WTC11 (cell line): Measurements from ENCODE around the gene UBASH3A. TPM values are rescaled to one million over a fixed set of nuclear protein-coding genes. Genes with fewer than 3 reads are reported as not detected.

Experiments
- ATAC-seq: fragments of 200-7000 bp; cut with Tn5 transposase; 2 replicates; pipeline ENCODE4 v1.10.0; 2021; ENCODE audit warnings: mild to moderate bottlenecking, moderate library complexity
- CTCF ChIA-PET: fragments of 300-600 bp; sonication (Branson Sonifier 250); formaldehyde crosslinking; loops from one replicate; lab custom pipeline; 2021; ENCODE audit warnings: antibody characterized with exemption; lab: Charles Lee
- POLR2A ChIA-PET: fragments of 350-600 bp; sonication (Branson Sonifier 250); formaldehyde crosslinking; loops from one replicate; lab custom pipeline; 2021; ENCODE audit warnings: antibody characterized with exemption; lab: Charles Lee
- DNase-seq: peaks from one replicate; pipeline ENCODE4 v3.0.0; 2021; ENCODE audit warnings: low spot score
- H3K27ac Mint-ChIP-seq: 2 replicates; pipeline ENCODE4 v1.8.0; 2021; ENCODE audit warnings: mixed read lengths
- H3K27me3 Mint-ChIP-seq: 2 replicates; pipeline ENCODE4 v1.8.0; 2021; ENCODE audit warnings: low read depth, mild to moderate bottlenecking, moderate library complexity, mixed read lengths
- H3K36me3 Mint-ChIP-seq: 2 replicates; pipeline ENCODE4 v1.8.0; 2021; ENCODE audit warnings: mixed read lengths
- H3K4me1 Mint-ChIP-seq: 2 replicates; pipeline ENCODE4 v1.8.0; 2022; ENCODE audit warnings: mixed read lengths
- H3K4me3 Mint-ChIP-seq: 2 replicates; pipeline ENCODE4 v1.8.0; 2021; ENCODE audit warnings: mild to moderate bottlenecking, moderate library complexity, mixed read lengths
- H3K9me3 Mint-ChIP-seq: 2 replicates; pipeline ENCODE4 v1.8.0; 2021; ENCODE audit warnings: mixed read lengths
- EMX1 ChIP-seq: fragments of 250-450 bp; sonication (Bioruptor Pico); IDR thresholded peaks from 2 replicates; pipeline ENCODE4 v1.8.0; 2021; ENCODE audit warnings: mild to moderate bottlenecking
- ESRRA ChIP-seq: sonication (generic); formaldehyde crosslinking; IDR thresholded peaks from 2 replicates; pipeline ENCODE4 v1.8.1; 2022; ENCODE audit warnings: mild to moderate bottlenecking, missing genetic modification reagents, borderline replicate concordance
- GABPB1 ChIP-seq: sonication (generic); formaldehyde crosslinking; IDR thresholded peaks from 2 replicates; pipeline ENCODE4 v1.8.1; 2023; ENCODE audit warnings: mild to moderate bottlenecking, missing genetic modification reagents
- IRF2 ChIP-seq: sonication (generic); formaldehyde crosslinking; IDR thresholded peaks from 2 replicates; pipeline ENCODE4 v1.8.0; 2022; ENCODE audit warnings: low read depth, missing genetic modification reagents, borderline replicate concordance
- JAZF1 ChIP-seq: fragments of 250-450 bp; sonication (Bioruptor Pico); IDR thresholded peaks from 2 replicates; pipeline ENCODE4 v1.9.0; 2021; ENCODE audit warnings: moderate library complexity, mild to moderate bottlenecking, inconsistent platforms
- JUN ChIP-seq: sonication (generic); formaldehyde crosslinking; IDR thresholded peaks from 2 replicates; pipeline ENCODE4 v1.8.0; 2023; ENCODE audit warnings: mild to moderate bottlenecking, missing genetic modification reagents
- KAT7 ChIP-seq: sonication (generic); formaldehyde crosslinking; IDR thresholded peaks from 2 replicates; pipeline ENCODE4 v1.8.1; 2023; ENCODE audit warnings: missing genetic modification reagents, mild to moderate bottlenecking, borderline replicate concordance
- MXD4 ChIP-seq: fragments of 250-450 bp; sonication (Bioruptor Pico); IDR thresholded peaks from 2 replicates; pipeline ENCODE4 v1.8.0; 2021; ENCODE audit warnings: mild to moderate bottlenecking, moderate library complexity, borderline replicate concordance
- NFYB ChIP-seq: sonication (generic); formaldehyde crosslinking; conservative IDR thresholded peaks from 2 replicates; pipeline ENCODE4 v1.8.0; 2022; ENCODE audit warnings: low read depth, missing genetic modification reagents
- NR2C2 ChIP-seq: sonication (generic); formaldehyde crosslinking; IDR thresholded peaks from 2 replicates; pipeline ENCODE4 v1.8.0; 2022; ENCODE audit warnings: mild to moderate bottlenecking, missing genetic modification reagents
- OVOL2 ChIP-seq: fragments of 250-450 bp; sonication (Bioruptor Pico); IDR thresholded peaks from 2 replicates; pipeline ENCODE4 v1.9.0; 2021; ENCODE audit warnings: mild to moderate bottlenecking, borderline replicate concordance
- PRRX2 ChIP-seq: fragments of 250-450 bp; sonication (Bioruptor Pico); IDR thresholded peaks from 2 replicates; pipeline ENCODE4 v1.8.0; 2021; ENCODE audit warnings: mild to moderate bottlenecking
- RORB ChIP-seq: fragments of 250-450 bp; sonication (Bioruptor Pico); IDR thresholded peaks from 2 replicates; pipeline ENCODE4 v1.9.0; 2021; ENCODE audit warnings: mild to moderate bottlenecking
- SP1 ChIP-seq: sonication (generic); formaldehyde crosslinking; conservative IDR thresholded peaks from 2 replicates; pipeline ENCODE4 v1.8.1; 2022; ENCODE audit warnings: missing genetic modification reagents
- TEAD4 ChIP-seq: sonication (generic); formaldehyde crosslinking; IDR thresholded peaks from 2 replicates; pipeline ENCODE4 v1.8.0; 2022; ENCODE audit warnings: mild to moderate bottlenecking, missing genetic modification reagents
- ZNF232 ChIP-seq: sonication (generic); formaldehyde crosslinking; IDR thresholded peaks from 2 replicates; pipeline ENCODE4 v1.8.0; 2022; ENCODE audit warnings: mild to moderate bottlenecking, missing genetic modification reagents
- ZNF396 ChIP-seq: fragments of 250-450 bp; sonication (Bioruptor Pico); IDR thresholded peaks from 2 replicates; pipeline ENCODE4 v1.8.0; 2021; ENCODE audit warnings: mild to moderate bottlenecking, moderate library complexity, borderline replicate concordance
- total RNA-seq: library from RNA; stranded (reverse); gene quantifications from 3 replicates; pipeline ENCODE4 v1.2.3, GENCODE V29; 2021
- TF ChIP-seq, protein P1 (sequence below): sonication (generic); formaldehyde crosslinking; IDR thresholded peaks from 2 replicates; pipeline ENCODE4 v1.8.0; 2023; ENCODE audit warnings: mild to moderate bottlenecking, missing genetic modification reagents
- TF ChIP-seq, protein P2 (sequence below): sonication (generic); formaldehyde crosslinking; IDR thresholded peaks from 2 replicates; pipeline ENCODE4 v1.8.1; 2022; ENCODE audit warnings: missing genetic modification reagents, borderline replicate concordance
- TF ChIP-seq, protein P3 (sequence below): sonication (generic); formaldehyde crosslinking; IDR thresholded peaks from 2 replicates; pipeline ENCODE4 v1.8.0; 2022; ENCODE audit warnings: mild to moderate bottlenecking, missing genetic modification reagents
- TF ChIP-seq, protein P4 (sequence below): sonication (generic); formaldehyde crosslinking; IDR thresholded peaks from 2 replicates; pipeline ENCODE4 v1.8.0; 2022; ENCODE audit warnings: missing genetic modification reagents
- TF ChIP-seq, protein P5 (sequence below): fragments of 250-450 bp; sonication (Bioruptor Pico); IDR thresholded peaks from 2 replicates; pipeline ENCODE4 v1.9.0; 2021; ENCODE audit warnings: mild to moderate bottlenecking

Gene UBASH3A
- total RNA-seq, 1 experiment from 2014 or later, result not detected

DNA sequence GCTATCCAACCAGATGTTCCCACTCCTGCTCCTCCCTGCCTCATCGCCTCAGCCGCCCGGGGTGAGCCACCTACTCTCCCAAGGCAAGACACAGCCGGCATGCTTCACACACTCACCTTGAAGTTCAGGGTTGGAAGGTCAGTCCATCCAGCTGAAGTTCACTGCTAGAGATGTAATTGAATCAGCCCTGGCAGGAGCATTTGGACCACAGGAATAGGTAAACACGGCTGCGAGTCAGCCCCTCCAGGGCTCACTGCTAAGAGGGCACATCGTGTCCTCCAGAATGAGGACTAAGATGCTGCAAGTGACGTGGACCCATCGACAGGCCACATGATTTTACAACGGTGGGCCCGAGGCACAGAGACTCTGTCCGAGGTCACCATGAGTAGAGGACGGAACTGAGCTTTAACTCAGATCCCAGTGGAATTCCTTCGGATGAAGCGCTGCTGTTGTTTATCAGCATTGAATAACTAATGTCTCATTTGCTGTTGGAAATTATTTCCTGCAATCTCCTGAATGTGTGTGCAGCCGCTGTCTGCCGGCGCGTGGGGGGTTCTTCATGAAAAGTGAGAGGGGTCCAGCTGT is 50.4 kb downstream of the UBASH3A start (continued):
- TF ChIP-seq OVOL2 (no peak), SP1 (CRISPR knock-in tag) (no peak), ESRRA (CRISPR knock-in tag) (no peak), JUN (CRISPR knock-in tag) (no peak), EMX1 (CRISPR knock-in tag) (no peak), RORB (CRISPR knock-in tag) (no peak)

DNA sequence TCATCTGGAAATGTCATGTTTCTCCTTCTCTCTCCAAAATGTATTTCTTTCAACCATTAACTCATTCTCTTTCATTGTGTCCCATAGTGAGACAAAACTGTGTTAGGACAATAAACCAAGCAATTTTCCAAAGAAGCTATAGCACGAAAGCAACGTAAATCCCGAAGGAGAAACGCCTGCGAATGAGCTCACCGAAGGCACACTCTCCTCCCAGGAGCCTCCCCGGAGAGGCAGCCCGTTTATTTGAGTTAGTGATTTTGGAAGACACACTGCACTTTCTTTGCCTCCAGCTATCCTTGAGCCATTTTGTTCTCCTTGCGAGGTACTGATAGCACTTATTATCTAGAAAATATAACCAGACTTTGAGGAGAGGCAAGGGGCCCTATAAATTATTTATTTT is 51.1 kb downstream of the UBASH3A start:
- Mint-ChIP-seq H3K36me3 (peaks cover 4% of the 10 kb centered on the region; the same call in 1 of the 2 replicates), H3K27ac (no peak overlapping the region), H3K4me3 (no peak overlapping the region), H3K4me1 (peaks cover 16% of the 10 kb centered on the region), H3K27me3 (peaks cover 2% of the 10 kb centered on the region), H3K9me3 (peaks cover 10% of the 10 kb centered on the region)
- POLR2A ChIA-PET, result no interaction called here
- CTCF ChIA-PET, result interaction anchor here (0.9 to 2.5 kb wide), 2 partner anchors 12 to 196 kb away, joined by 3 to 9 read pairs; no protein-coding TSS in a partner anchor
- no peak for DNase-seq
- TF ChIP-seq, protein P1, sequence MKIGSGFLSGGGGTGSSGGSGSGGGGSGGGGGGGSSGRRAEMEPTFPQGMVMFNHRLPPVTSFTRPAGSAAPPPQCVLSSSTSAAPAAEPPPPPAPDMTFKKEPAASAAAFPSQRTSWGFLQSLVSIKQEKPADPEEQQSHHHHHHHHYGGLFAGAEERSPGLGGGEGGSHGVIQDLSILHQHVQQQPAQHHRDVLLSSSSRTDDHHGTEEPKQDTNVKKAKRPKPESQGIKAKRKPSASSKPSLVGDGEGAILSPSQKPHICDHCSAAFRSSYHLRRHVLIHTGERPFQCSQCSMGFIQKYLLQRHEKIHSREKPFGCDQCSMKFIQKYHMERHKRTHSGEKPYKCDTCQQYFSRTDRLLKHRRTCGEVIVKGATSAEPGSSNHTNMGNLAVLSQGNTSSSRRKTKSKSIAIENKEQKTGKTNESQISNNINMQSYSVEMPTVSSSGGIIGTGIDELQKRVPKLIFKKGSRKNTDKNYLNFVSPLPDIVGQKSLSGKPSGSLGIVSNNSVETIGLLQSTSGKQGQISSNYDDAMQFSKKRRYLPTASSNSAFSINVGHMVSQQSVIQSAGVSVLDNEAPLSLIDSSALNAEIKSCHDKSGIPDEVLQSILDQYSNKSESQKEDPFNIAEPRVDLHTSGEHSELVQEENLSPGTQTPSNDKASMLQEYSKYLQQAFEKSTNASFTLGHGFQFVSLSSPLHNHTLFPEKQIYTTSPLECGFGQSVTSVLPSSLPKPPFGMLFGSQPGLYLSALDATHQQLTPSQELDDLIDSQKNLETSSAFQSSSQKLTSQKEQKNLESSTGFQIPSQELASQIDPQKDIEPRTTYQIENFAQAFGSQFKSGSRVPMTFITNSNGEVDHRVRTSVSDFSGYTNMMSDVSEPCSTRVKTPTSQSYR (CRISPR knock-in tag), result no peak
- TF ChIP-seq PRRX2 (no peak), IRF2 (no peak), ZNF396 (no peak), ZNF232 (CRISPR knock-in tag) (no peak), SP1 (CRISPR knock-in tag) (no peak), TEAD4 (CRISPR knock-in tag) (no peak), JAZF1 (CRISPR knock-in tag) (no peak), GABPB1 (CRISPR knock-in tag) (no peak), NFYB (CRISPR knock-in tag) (no peak), ESRRA (CRISPR knock-in tag) (no peak), KAT7 (CRISPR knock-in tag) (no peak), MXD4 (no peak), NR2C2 (CRISPR knock-in tag) (no peak)
- TF ChIP-seq, protein P2, sequence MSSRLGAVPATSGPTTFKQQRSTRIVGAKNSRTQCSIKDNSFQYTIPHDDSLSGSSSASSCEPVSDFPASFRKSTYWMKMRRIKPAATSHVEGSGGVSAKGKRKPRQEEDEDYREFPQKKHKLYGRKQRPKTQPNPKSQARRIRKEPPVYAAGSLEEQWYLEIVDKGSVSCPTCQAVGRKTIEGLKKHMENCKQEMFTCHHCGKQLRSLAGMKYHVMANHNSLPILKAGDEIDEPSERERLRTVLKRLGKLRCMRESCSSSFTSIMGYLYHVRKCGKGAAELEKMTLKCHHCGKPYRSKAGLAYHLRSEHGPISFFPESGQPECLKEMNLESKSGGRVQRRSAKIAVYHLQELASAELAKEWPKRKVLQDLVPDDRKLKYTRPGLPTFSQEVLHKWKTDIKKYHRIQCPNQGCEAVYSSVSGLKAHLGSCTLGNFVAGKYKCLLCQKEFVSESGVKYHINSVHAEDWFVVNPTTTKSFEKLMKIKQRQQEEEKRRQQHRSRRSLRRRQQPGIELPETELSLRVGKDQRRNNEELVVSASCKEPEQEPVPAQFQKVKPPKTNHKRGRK (CRISPR knock-in tag), result no peak
- TF ChIP-seq, protein P3, sequence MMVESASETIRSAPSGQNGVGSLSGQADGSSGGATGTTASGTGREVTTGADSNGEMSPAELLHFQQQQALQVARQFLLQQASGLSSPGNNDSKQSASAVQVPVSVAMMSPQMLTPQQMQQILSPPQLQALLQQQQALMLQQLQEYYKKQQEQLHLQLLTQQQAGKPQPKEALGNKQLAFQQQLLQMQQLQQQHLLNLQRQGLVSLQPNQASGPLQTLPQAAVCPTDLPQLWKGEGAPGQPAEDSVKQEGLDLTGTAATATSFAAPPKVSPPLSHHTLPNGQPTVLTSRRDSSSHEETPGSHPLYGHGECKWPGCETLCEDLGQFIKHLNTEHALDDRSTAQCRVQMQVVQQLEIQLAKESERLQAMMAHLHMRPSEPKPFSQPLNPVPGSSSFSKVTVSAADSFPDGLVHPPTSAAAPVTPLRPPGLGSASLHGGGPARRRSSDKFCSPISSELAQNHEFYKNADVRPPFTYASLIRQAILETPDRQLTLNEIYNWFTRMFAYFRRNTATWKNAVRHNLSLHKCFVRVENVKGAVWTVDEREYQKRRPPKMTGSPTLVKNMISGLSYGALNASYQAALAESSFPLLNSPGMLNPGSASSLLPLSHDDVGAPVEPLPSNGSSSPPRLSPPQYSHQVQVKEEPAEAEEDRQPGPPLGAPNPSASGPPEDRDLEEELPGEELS (CRISPR knock-in tag), result no peak
- TF ChIP-seq, protein P4, sequence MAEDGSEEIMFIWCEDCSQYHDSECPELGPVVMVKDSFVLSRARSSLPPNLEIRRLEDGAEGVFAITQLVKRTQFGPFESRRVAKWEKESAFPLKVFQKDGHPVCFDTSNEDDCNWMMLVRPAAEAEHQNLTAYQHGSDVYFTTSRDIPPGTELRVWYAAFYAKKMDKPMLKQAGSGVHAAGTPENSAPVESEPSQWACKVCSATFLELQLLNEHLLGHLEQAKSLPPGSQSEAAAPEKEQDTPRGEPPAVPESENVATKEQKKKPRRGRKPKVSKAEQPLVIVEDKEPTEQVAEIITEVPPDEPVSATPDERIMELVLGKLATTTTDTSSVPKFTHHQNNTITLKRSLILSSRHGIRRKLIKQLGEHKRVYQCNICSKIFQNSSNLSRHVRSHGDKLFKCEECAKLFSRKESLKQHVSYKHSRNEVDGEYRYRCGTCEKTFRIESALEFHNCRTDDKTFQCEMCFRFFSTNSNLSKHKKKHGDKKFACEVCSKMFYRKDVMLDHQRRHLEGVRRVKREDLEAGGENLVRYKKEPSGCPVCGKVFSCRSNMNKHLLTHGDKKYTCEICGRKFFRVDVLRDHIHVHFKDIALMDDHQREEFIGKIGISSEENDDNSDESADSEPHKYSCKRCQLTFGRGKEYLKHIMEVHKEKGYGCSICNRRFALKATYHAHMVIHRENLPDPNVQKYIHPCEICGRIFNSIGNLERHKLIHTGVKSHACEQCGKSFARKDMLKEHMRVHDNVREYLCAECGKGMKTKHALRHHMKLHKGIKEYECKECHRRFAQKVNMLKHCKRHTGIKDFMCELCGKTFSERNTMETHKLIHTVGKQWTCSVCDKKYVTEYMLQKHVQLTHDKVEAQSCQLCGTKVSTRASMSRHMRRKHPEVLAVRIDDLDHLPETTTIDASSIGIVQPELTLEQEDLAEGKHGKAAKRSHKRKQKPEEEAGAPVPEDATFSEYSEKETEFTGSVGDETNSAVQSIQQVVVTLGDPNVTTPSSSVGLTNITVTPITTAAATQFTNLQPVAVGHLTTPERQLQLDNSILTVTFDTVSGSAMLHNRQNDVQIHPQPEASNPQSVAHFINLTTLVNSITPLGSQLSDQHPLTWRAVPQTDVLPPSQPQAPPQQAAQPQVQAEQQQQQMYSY (CRISPR knock-in tag), result no peak
- TF ChIP-seq, protein P5, sequence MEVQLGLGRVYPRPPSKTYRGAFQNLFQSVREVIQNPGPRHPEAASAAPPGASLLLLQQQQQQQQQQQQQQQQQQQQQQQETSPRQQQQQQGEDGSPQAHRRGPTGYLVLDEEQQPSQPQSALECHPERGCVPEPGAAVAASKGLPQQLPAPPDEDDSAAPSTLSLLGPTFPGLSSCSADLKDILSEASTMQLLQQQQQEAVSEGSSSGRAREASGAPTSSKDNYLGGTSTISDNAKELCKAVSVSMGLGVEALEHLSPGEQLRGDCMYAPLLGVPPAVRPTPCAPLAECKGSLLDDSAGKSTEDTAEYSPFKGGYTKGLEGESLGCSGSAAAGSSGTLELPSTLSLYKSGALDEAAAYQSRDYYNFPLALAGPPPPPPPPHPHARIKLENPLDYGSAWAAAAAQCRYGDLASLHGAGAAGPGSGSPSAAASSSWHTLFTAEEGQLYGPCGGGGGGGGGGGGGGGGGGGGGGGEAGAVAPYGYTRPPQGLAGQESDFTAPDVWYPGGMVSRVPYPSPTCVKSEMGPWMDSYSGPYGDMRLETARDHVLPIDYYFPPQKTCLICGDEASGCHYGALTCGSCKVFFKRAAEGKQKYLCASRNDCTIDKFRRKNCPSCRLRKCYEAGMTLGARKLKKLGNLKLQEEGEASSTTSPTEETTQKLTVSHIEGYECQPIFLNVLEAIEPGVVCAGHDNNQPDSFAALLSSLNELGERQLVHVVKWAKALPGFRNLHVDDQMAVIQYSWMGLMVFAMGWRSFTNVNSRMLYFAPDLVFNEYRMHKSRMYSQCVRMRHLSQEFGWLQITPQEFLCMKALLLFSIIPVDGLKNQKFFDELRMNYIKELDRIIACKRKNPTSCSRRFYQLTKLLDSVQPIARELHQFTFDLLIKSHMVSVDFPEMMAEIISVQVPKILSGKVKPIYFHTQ (CRISPR knock-in tag), result no peak
- no peak for ATAC-seq
